HepG2 (cell line): ENCODE measurements around the gene MRPS5. TPM values are rescaled to one million over a fixed set of nuclear protein-coding genes. Genes with fewer than 3 reads are reported as not detected.

Source experiments
- ATF7 ChIP-seq, 2 experiments: fragments of 450-650 bp in 1 of 2; sonication (generic) in 1 of 2; formaldehyde crosslinking in 1 of 2; IDR thresholded peaks; 2 replicates each; pipeline versions ENCODE4 v1.4.0 to v1.6.1; 2016 to 2020; ENCODE audit warnings: antibody characterized with exemption in 1 of 2, mild to moderate bottlenecking in 1 of 2, missing genetic modification reagents in 1 of 2
- ELF1 ChIP-seq: sonication (generic); formaldehyde crosslinking; IDR thresholded peaks from 2 replicates; pipeline ENCODE4 v1.4.0; 2020; ENCODE audit warnings: missing genetic modification reagents
- FOXO1 ChIP-seq: sonication (generic); formaldehyde crosslinking; IDR thresholded peaks from 2 replicates; pipeline ENCODE4 v1.4.0; 2020; ENCODE audit warnings: missing genetic modification reagents
- HMG20A ChIP-seq: IDR thresholded peaks from 2 replicates; pipeline ENCODE4 v1.6.1; 2016; ENCODE audit warnings: borderline replicate concordance
- HOXA3 ChIP-seq: sonication (generic); formaldehyde crosslinking; IDR thresholded peaks from 2 replicates; pipeline ENCODE4 v1.5.0; 2020; ENCODE audit warnings: missing genetic modification reagents
- HOXD1 ChIP-seq: sonication (generic); formaldehyde crosslinking; IDR thresholded peaks from 2 replicates; pipeline ENCODE4 v1.5.0; 2020; ENCODE audit warnings: missing genetic modification reagents
- KAT7 ChIP-seq: IDR thresholded peaks from 2 replicates; pipeline ENCODE4 v1.6.1; 2018; ENCODE audit warnings: borderline replicate concordance, missing compliant biosample characterization
- KLF11 ChIP-seq: IDR thresholded peaks from 2 replicates; pipeline ENCODE4 v1.6.1; 2016; ENCODE audit warnings: missing compliant biosample characterization
- KLF13 ChIP-seq: sonication (generic); formaldehyde crosslinking; IDR thresholded peaks from 2 replicates; pipeline ENCODE4 v1.4.0; 2020; ENCODE audit warnings: mild to moderate bottlenecking, missing genetic modification reagents
- MAZ ChIP-seq, 2 experiments: sonication (generic) in 1 of 2; formaldehyde crosslinking in 1 of 2; IDR thresholded peaks; 2 replicates each; pipeline versions ENCODE4 v1.5.0 to v1.6.1; 2012 to 2020; ENCODE audit warnings: low read depth in 2 of 2, mild to moderate bottlenecking in 2 of 2, borderline replicate concordance in 1 of 2, improper control_type of control experiment in 1 of 2, low read length in 1 of 2, missing genetic modification reagents in 1 of 2, moderate library complexity in 1 of 2
- NCOR1 ChIP-seq: fragments of 200-600 bp; sonication (generic); IDR thresholded peaks from 2 replicates; pipeline ENCODE4 v1.7.0; 2017; ENCODE audit warnings: antibody characterized with exemption, low read length, borderline replicate concordance
- ZBTB21 ChIP-seq: sonication (generic); formaldehyde crosslinking; IDR thresholded peaks from 2 replicates; pipeline ENCODE4 v1.4.0; 2020; ENCODE audit warnings: missing genetic modification reagents
- ZBTB38 ChIP-seq: sonication (generic); formaldehyde crosslinking; IDR thresholded peaks from 2 replicates; pipeline ENCODE4 v1.5.1; 2020; ENCODE audit warnings: mild to moderate bottlenecking, missing genetic modification reagents
- ZFP41 ChIP-seq: sonication (generic); formaldehyde crosslinking; IDR thresholded peaks from 2 replicates; pipeline ENCODE4 v1.4.0; 2020; ENCODE audit warnings: mild to moderate bottlenecking, missing genetic modification reagents, borderline replicate concordance
- ZNF546 ChIP-seq: sonication (generic); formaldehyde crosslinking; conservative IDR thresholded peaks from 2 replicates; pipeline ENCODE4 v1.8.1; 2023; ENCODE audit warnings: mild to moderate bottlenecking, missing genetic modification reagents
- ZNF598 ChIP-seq: sonication (generic); formaldehyde crosslinking; IDR thresholded peaks from 2 replicates; pipeline ENCODE4 v1.5.1; 2020; ENCODE audit warnings: mild to moderate bottlenecking, missing genetic modification reagents, borderline replicate concordance
- ZNF605 ChIP-seq: sonication (generic); formaldehyde crosslinking; IDR thresholded peaks from 2 replicates; pipeline ENCODE4 v1.8.0; 2022; ENCODE audit warnings: mild to moderate bottlenecking, missing genetic modification reagents
- ZNF660 ChIP-seq: sonication (generic); formaldehyde crosslinking; IDR thresholded peaks from 2 replicates; pipeline ENCODE4 v1.5.1; 2020; ENCODE audit warnings: mild to moderate bottlenecking, low read depth, missing genetic modification reagents, borderline replicate concordance
- ZNF737 ChIP-seq: sonication (generic); formaldehyde crosslinking; IDR thresholded peaks from 2 replicates; pipeline ENCODE4 v1.5.0; 2020; ENCODE audit warnings: missing genetic modification reagents, mild to moderate bottlenecking, borderline replicate concordance
- ZNF83 ChIP-seq: sonication (generic); formaldehyde crosslinking; IDR thresholded peaks from 2 replicates; pipeline ENCODE4 v1.4.0; 2020; ENCODE audit warnings: missing genetic modification reagents, mild to moderate bottlenecking, borderline replicate concordance
- ZNF850 ChIP-seq: sonication (generic); formaldehyde crosslinking; conservative IDR thresholded peaks from 2 replicates; pipeline ENCODE4 v1.9.0; 2021; ENCODE audit warnings: mild to moderate bottlenecking, missing genetic modification reagents
- polyA plus RNA-seq, 8 experiments: library from polyadenylated mRNA; depleted of rRNA in 3 of 8; stranded (reverse) in 7 of 8; unstranded in 1 of 8; fragments of >200 nt; fragmentation: Illumina TruSeq in 4 of 8; extraction: Trizol in 4 of 8; gene quantifications; 2 replicates each; pipeline versions ENCODE4 v1.2.1 to v1.2.3, GENCODE V29; 2011 to 2016; ENCODE audit warnings: low read depth in 4 of 8, missing spikeins in 1 of 8, mixed read lengths in 1 of 8; ENCODE audit not compliant: insufficient read depth in 1 of 8
- total RNA-seq, 5 experiments: library from RNA; depleted of rRNA; stranded (reverse); fragments of >200 nt; fragmentation: Illumina TruSeq; extraction: Trizol; gene quantifications; 2 replicates each; pipeline ENCODE4 v1.2.3, GENCODE V29; 2016; ENCODE audit warnings: low read depth in 1 of 5
- TF ChIP-seq, protein P1 (sequence below): sonication (generic); formaldehyde crosslinking; IDR thresholded peaks from 2 replicates; pipeline ENCODE4 v1.8.0; 2022; ENCODE audit warnings: mild to moderate bottlenecking, missing genetic modification reagents; ENCODE audit not compliant: insufficient replicate concordance
- TF ChIP-seq, protein P2 (sequence below): sonication (generic); formaldehyde crosslinking; IDR thresholded peaks from 2 replicates; pipeline ENCODE4 v1.5.1; 2020; ENCODE audit warnings: missing genetic modification reagents, mild to moderate bottlenecking, borderline replicate concordance
- TF ChIP-seq, protein P3 (sequence below): sonication (generic); formaldehyde crosslinking; IDR thresholded peaks from 2 replicates; pipeline ENCODE4 v1.5.0; 2020; ENCODE audit warnings: missing genetic modification reagents

The MRPS5 gene
- total and polyA plus RNA-seq, 2 of the 13 experiments (the other 11 are each of a cell fraction or from before 2014, with no cell fraction given) = 98.8 to 134 TPM

DNA sequence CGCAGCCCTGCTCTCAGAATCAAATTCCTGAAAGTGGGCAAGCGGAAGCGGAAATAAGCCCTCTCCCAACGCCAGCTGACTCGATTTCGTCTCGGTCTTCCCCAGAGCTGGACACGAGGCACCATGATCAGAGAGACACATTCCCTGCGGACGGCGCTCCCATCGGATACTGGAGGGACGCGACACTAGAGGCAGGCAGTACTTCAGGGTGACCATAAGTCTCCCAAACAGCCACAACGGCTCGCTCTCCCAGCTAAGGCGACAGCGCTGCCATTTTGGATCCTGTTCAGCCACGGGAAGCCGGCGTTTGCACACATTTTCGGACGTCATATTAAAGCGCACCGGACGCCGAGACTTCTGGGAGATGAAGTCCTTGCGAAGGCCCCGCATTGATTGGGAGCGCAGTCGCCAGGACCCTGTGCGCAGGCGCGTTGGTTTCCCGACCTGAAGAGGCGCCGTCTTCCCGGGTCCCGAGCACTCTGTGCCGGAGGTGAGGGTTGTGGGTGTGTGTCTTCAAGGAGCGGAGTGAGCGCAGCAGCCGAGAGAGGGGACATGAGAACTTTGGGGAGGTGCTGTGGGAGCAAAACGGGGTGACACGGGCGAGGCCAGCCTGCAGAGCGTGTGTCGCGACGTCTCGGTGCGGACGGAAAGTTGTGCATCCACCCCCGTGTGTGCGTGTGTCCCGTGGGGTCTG is 43.9 kb upstream of the MRPS5 start, which contains the start of gene ZNF2 (continued):
- TF ChIP-seq ZNF598 (peak; percentile 67; the same call in 1 of the 2 replicates), ZNF660 (CRISPR knock-in tag) (no peak), ELF1 (CRISPR knock-in tag) (peak; percentile 88), ZBTB21 (no peak; the same call in 1 of the 2 replicates), KAT7 (CRISPR knock-in tag) (peak; percentile 81), ZFP41 (CRISPR knock-in tag) (no peak), KLF11 (CRISPR knock-in tag) (no peak; the same call in none of the 2 replicates), FOXO1 (peak; percentile 54; the same call in 1 of the 2 replicates), ZBTB38 (CRISPR knock-in tag) (peak; percentile 76), HMG20A (CRISPR knock-in tag) (no peak), ZNF605 (peak; percentile 90), HOXA3 (peak; percentile 99), MAZ (IDR thresholded peaks at IDR 0.05; ENCODE audit: borderline replicate concordance, low read depth, low read length) (0 out of 2 replicates have a peak, but pooled peaks have one; percentile 30), MAZ (CRISPR knock-in tag; IDR thresholded peaks at IDR 0.05; ENCODE audit: low read depth) (peak; percentile 76; the same call in 1 of the 2 replicates), KLF13 (CRISPR knock-in tag) (peak; percentile 75), ZNF546 (0 out of 2 replicates have a peak, but pooled peaks have one; percentile 11), ZNF737 (CRISPR knock-in tag) (peak; percentile 40; the same call in 1 of the 2 replicates), ZNF83 (CRISPR knock-in tag) (no peak; the same call in 1 of the 2 replicates), NCOR1 (no peak), HOXD1 (peak; percentile 32; the same call in 1 of the 2 replicates), ATF7 (IDR thresholded peaks at IDR 0.05) (no peak), ATF7 (CRISPR knock-in tag; IDR thresholded peaks at IDR 0.05) (peak; percentile 46; the same call in 1 of the 2 replicates), ZNF850 (CRISPR knock-in tag) (no peak)
- TF ChIP-seq, protein P1, sequence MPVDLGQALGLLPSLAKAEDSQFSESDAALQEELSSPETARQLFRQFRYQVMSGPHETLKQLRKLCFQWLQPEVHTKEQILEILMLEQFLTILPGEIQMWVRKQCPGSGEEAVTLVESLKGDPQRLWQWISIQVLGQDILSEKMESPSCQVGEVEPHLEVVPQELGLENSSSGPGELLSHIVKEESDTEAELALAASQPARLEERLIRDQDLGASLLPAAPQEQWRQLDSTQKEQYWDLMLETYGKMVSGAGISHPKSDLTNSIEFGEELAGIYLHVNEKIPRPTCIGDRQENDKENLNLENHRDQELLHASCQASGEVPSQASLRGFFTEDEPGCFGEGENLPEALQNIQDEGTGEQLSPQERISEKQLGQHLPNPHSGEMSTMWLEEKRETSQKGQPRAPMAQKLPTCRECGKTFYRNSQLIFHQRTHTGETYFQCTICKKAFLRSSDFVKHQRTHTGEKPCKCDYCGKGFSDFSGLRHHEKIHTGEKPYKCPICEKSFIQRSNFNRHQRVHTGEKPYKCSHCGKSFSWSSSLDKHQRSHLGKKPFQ (CRISPR knock-in tag) = no peak
- TF ChIP-seq, protein P2, sequence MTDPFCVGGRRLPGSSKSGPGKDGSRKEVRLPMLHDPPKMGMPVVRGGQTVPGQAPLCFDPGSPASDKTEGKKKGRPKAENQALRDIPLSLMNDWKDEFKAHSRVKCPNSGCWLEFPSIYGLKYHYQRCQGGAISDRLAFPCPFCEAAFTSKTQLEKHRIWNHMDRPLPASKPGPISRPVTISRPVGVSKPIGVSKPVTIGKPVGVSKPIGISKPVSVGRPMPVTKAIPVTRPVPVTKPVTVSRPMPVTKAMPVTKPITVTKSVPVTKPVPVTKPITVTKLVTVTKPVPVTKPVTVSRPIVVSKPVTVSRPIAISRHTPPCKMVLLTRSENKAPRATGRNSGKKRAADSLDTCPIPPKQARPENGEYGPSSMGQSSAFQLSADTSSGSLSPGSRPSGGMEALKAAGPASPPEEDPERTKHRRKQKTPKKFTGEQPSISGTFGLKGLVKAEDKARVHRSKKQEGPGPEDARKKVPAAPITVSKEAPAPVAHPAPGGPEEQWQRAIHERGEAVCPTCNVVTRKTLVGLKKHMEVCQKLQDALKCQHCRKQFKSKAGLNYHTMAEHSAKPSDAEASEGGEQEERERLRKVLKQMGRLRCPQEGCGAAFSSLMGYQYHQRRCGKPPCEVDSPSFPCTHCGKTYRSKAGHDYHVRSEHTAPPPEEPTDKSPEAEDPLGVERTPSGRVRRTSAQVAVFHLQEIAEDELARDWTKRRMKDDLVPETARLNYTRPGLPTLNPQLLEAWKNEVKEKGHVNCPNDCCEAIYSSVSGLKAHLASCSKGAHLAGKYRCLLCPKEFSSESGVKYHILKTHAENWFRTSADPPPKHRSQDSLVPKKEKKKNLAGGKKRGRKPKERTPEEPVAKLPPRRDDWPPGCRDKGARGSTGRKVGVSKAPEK (CRISPR knock-in tag) = peak; percentile 91; the same call in 1 of the 2 replicates
- TF ChIP-seq, protein P3, sequence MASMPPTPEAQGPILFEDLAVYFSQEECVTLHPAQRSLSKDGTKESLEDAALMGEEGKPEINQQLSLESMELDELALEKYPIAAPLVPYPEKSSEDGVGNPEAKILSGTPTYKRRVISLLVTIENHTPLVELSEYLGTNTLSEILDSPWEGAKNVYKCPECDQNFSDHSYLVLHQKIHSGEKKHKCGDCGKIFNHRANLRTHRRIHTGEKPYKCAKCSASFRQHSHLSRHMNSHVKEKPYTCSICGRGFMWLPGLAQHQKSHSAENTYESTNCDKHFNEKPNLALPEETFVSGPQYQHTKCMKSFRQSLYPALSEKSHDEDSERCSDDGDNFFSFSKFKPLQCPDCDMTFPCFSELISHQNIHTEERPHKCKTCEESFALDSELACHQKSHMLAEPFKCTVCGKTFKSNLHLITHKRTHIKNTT (CRISPR knock-in tag) = no peak
